Endothelial cell (in vitro differentiated cells): Measurements from ENCODE around the gene BCL11A. TPM values are rescaled to one million over a fixed set of nuclear protein-coding genes. Genes with fewer than 3 reads are reported as not detected.

Source experiments
- DNase-seq: peaks from one replicate; pipeline ENCODE4 v3.0.0; 2021; ENCODE audit warnings: low spot score
- H3K27ac Mint-ChIP-seq: one replicate; pipeline ENCODE4 v1.8.0; 2021; ENCODE audit warnings: mixed read lengths, inconsistent platforms; ENCODE audit not compliant: unreplicated experiment
- H3K27me3 Mint-ChIP-seq: one replicate; pipeline ENCODE4 v1.8.0; 2021; ENCODE audit warnings: mild to moderate bottlenecking, moderate library complexity, mixed read lengths, inconsistent platforms; ENCODE audit not compliant: unreplicated experiment
- H3K36me3 Mint-ChIP-seq: one replicate; pipeline ENCODE4 v1.8.0; 2021; ENCODE audit warnings: mild to moderate bottlenecking, low read depth, mixed read lengths, inconsistent platforms; ENCODE audit not compliant: unreplicated experiment
- H3K4me1 Mint-ChIP-seq: one replicate; pipeline ENCODE4 v1.8.0; 2021; ENCODE audit warnings: mild to moderate bottlenecking, mixed read lengths, inconsistent platforms; ENCODE audit not compliant: unreplicated experiment
- H3K4me3 Mint-ChIP-seq: one replicate; pipeline ENCODE4 v1.8.0; 2021; ENCODE audit warnings: mild to moderate bottlenecking, mixed read lengths, inconsistent platforms; ENCODE audit not compliant: unreplicated experiment
- H3K9me3 Mint-ChIP-seq: one replicate; pipeline ENCODE4 v1.8.0; 2021; ENCODE audit warnings: mixed read lengths, inconsistent platforms; ENCODE audit not compliant: unreplicated experiment
- total RNA-seq: library from RNA; stranded (reverse); fragmentation: NEBNext Ultra II Directional; extraction: Animal tissue kit (Norgen Biotek cat#: 25700); gene quantifications from one replicate; pipeline ENCODE4 v1.2.1, GENCODE V29; 2021; ENCODE audit not compliant: unreplicated experiment
- TF ChIP-seq, protein P1 (sequence below): fragments of 200-600 bp; sonication (generic); IDR thresholded peaks from one replicate; pipeline ENCODE4 v1.5.0; 2021; ENCODE audit warnings: antibody characterized with exemption; ENCODE audit not compliant: unreplicated experiment

BCL11A gene
- total RNA-seq, 1 donor from 2014 or later = 9.6 TPM

DNA sequence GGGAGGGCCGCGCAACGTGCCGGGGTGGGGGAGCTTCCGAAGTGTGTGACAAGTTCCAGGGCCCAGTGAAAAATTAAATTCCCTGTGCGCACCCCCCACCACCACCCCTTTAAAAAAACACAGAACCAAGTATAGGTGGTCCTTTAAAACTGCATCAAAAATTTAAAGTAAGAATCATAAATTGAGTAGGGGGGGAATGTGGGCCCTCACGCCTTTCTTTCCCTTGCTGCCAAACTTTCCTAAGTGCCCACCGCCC, 2.5 kb downstream of the BCL11A start:
- Mint-ChIP-seq H3K36me3 (no peaks in the 10 kb centered on the region), H3K27me3 (peaks cover 8% of the 10 kb centered on the region), H3K4me1 (peaks cover 12% of the 10 kb centered on the region), H3K27ac (no peak overlapping the region), H3K9me3 (no peaks in the 10 kb centered on the region), H3K4me3 (peak overlapping the region; percentile 85)
- TF ChIP-seq, protein P1, sequence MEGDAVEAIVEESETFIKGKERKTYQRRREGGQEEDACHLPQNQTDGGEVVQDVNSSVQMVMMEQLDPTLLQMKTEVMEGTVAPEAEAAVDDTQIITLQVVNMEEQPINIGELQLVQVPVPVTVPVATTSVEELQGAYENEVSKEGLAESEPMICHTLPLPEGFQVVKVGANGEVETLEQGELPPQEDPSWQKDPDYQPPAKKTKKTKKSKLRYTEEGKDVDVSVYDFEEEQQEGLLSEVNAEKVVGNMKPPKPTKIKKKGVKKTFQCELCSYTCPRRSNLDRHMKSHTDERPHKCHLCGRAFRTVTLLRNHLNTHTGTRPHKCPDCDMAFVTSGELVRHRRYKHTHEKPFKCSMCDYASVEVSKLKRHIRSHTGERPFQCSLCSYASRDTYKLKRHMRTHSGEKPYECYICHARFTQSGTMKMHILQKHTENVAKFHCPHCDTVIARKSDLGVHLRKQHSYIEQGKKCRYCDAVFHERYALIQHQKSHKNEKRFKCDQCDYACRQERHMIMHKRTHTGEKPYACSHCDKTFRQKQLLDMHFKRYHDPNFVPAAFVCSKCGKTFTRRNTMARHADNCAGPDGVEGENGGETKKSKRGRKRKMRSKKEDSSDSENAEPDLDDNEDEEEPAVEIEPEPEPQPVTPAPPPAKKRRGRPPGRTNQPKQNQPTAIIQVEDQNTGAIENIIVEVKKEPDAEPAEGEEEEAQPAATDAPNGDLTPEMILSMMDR = no peak
- no peak for DNase-seq

DNA sequence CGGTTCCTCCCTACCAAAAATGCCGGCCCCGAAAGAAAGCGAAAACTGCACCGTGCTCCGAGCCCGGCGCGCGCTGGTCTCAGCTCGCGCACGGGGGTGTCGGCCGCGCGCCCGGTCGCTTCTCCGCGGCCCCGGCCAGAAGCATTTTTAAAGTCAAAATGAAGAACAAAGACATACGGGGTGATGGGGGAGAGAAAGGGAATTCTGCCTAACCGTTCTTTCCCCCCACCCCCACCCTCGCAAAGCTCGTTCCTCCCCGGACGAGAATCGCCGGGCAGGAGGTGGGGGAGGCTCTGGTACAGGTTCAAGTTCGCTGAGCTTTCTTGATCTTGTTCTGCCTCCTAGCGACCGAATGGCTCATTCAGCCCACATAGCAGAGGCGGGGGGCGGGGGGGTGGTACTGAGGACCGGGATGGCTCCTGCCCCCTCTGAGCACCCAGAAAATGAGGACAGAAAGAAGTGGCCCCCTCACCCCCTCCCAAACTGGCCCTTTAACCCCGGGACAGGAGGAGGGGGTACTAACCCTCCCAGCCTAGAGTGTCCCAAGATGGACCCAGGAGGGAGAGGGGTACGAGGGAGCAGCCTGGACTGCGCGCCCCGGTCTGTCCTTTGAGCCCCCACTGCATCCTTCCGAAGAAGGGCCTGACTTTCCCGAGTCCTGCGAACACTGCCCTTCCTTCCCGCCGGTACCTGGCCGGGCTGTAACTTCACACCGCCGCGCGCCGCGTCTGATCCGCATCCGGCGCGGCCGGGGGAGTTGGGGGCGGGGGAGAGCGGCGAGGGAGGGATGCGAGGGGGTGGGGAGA, 3.1 kb downstream of the BCL11A start:
- peak; percentile 69 for DNase-seq
- Mint-ChIP-seq H3K9me3 (no peaks in the 10 kb centered on the region), H3K4me1 (peaks cover 12% of the 10 kb centered on the region), H3K36me3 (no peaks in the 10 kb centered on the region), H3K4me3 (peak overlapping the region; percentile 97), H3K27me3 (peaks cover 8% of the 10 kb centered on the region), H3K27ac (no peak overlapping the region)
- TF ChIP-seq, protein P1 = peak; percentile 28

DNA sequence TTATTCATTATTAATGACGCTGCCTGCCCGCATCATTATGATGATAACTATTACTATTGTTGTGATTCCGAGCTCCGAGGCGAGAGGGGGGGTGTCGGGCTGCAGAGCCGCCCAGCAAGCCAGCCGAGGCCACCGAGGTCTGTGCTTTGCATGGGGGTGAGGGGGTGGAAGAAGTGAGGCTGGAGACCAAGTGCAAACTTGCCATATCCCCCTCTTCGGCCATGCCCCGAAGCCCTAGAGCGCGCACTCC, 3.6 kb downstream of the BCL11A start:
- TF ChIP-seq, protein P1 = no peak
- Mint-ChIP-seq H3K36me3 (no peaks in the 10 kb centered on the region), H3K4me3 (peak overlapping the region; percentile 97), H3K27ac (no peak overlapping the region), H3K4me1 (peaks cover 13% of the 10 kb centered on the region), H3K9me3 (no peaks in the 10 kb centered on the region), H3K27me3 (peaks cover 5% of the 10 kb centered on the region)
- DNase-seq = no peak

DNA sequence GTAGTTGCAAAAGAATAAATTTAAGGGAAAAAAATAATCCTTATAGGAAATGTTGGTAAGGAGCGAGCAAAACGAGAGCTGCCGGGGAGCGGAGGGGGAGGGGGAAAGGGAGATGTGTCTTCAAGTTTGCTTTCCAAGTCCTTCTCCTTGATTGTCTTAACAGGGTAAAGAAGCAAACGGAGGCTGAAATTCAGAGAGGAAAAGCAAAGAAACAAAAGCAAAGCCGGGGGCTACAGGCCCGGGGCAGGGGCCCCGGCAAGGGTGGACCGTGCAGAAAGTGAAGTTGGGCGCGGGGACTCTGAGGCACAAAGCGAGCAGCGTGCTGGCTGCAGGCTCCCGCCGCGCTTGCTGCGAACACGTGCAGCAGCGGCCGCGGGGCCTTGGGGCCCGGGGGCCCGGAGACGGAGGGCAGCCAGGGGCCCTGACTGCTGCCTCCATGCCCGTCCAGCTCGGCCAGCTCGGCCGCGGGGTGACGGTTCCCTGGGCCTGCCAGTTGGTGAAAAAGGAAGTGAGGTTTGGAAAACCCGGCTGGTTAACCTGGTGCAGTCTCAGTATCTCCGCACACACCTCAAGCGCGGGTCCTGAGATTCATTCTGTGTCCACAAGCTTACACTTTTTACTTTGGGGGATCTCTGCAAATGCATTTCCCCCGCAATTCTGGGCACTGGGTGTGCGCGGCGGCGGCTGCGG, 4.1 kb downstream of the BCL11A start:
- peak; percentile 50 for DNase-seq
- Mint-ChIP-seq H3K36me3 (no peaks in the 10 kb centered on the region), H3K27ac (peak overlapping the region; percentile 48), H3K27me3 (peaks cover 5% of the 10 kb centered on the region), H3K4me3 (peak overlapping the region; percentile 97), H3K9me3 (no peaks in the 10 kb centered on the region), H3K4me1 (peaks cover 18% of the 10 kb centered on the region)
- TF ChIP-seq, protein P1 = no peak

DNA sequence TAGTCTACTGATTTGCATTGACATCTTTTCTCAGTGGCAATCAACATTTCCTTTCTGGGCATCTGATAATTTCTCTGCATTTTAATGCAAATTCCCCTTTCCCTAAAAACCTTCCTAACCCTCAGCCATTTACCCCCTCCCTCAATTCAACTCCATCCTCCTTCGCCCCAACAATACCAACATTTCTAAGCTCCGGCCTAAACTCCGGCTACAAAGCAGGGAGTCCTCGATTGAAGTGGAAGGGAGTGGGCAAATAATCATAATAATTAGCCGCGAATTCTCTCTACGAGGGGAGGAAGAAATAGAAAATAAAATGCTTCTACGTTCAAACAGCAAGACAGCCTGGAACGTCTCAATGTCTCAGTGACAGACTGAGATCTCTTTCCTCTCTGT, 4.6 kb downstream of the BCL11A start:
- Mint-ChIP-seq H3K27ac (peak overlapping the region; percentile 6), H3K9me3 (no peaks in the 10 kb centered on the region), H3K36me3 (no peaks in the 10 kb centered on the region), H3K4me3 (peak overlapping the region; percentile 93), H3K4me1 (peaks cover 23% of the 10 kb centered on the region), H3K27me3 (peaks cover 5% of the 10 kb centered on the region)
- DNase-seq = no peak
- TF ChIP-seq, protein P1 = no peak
